IgD-negative memory B cell (primary cell): ENCODE measurements around the gene DDX39B. TPM values are rescaled to one million over a fixed set of nuclear protein-coding genes. Genes with fewer than 3 reads are reported as not detected.
"Not testable (repeated sequence)": the region's sequence is repeated elsewhere in the genome, so short reads cannot be mapped to it uniquely, and the experiment has no call there.

Source experiments
- H3K27ac Mint-ChIP-seq, 3 donors: one replicate each; pipeline ENCODE4 v1.8.0; 2020 to 2022; ENCODE audit warnings: mild to moderate bottlenecking in 3 of 3, mixed read lengths in 3 of 3, moderate library complexity in 1 of 3
- H3K27me3 Mint-ChIP-seq: one replicate; pipeline ENCODE4 v1.8.0; 2021; ENCODE audit warnings: mixed read lengths
- H3K36me3 Mint-ChIP-seq: one replicate; pipeline ENCODE4 v1.8.0; 2020; ENCODE audit warnings: mild to moderate bottlenecking, mixed read lengths
- H3K4me1 Mint-ChIP-seq, 3 donors: one replicate each; pipeline ENCODE4 v1.8.0; 2020 to 2022; ENCODE audit warnings: mixed read lengths in 3 of 3, mild to moderate bottlenecking in 1 of 3
- H3K4me3 Mint-ChIP-seq, 4 donors: one replicate each; pipeline ENCODE4 v1.8.0; 2020 to 2022; ENCODE audit warnings: mild to moderate bottlenecking in 4 of 4, mixed read lengths in 4 of 4, moderate library complexity in 3 of 4
- H3K9me3 Mint-ChIP-seq, 3 donors: one replicate each; pipeline ENCODE4 v1.8.0; 2020 to 2021; ENCODE audit warnings: mixed read lengths in 3 of 3, mild to moderate bottlenecking in 1 of 3
- polyA plus RNA-seq: library from polyadenylated mRNA; unstranded; fragments of 300-500 nt; fragmentation: Illumina TruSeq; gene quantifications from one replicate; pipeline ENCODE4 v1.2.3, GENCODE V29; 2021

The DDX39B gene
- polyA plus RNA-seq, 1 donor from 2014 or later = 89.4 TPM

DNA sequence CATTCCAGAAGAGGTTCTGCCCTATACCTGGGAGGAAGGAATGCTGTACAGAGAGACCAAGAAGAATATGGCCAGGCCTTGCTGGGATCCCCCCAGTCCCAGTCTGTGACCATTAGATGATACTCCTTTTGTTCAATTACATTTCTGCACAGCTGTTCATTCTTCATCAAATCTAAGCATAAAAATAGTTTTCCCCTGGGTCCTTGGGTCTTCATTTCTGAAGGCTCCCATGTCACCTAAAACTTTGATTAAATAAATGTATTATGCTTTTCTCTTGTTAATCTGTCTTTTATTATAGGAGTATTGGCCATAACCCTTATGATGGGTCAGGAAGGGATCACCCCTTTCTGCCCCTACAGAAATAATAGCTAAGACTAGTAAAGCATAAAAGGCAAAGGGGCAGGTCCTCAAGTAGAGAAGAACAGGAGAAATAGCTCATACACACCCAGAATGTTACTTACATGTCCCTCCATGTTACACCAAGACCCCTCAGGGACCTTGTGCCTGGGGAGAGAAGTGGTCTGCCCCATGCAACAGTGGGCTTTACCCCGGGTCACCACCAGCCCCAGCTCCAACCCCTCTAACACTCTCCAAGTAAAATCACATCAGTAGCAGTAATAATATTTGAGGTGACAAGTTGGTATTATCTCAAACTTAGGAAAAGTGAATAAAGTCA, 28.2 kb upstream of the DDX39B start:
- H3K4me1 Mint-ChIP-seq = peaks cover 32 to 70% (median 68%) of the 10 kb centered on the region in 3 donors
- H3K36me3 Mint-ChIP-seq = peaks cover 4% of the 10 kb centered on the region
- H3K4me3 Mint-ChIP-seq = peak overlapping the region; percentile 42 to 70 (median 54)
- H3K9me3 Mint-ChIP-seq = no peaks in the 10 kb centered on the region
- H3K27ac Mint-ChIP-seq = peak overlapping the region; percentile 39 to 93 (median 51)
- H3K27me3 Mint-ChIP-seq = peaks cover 1% of the 10 kb centered on the region

DNA sequence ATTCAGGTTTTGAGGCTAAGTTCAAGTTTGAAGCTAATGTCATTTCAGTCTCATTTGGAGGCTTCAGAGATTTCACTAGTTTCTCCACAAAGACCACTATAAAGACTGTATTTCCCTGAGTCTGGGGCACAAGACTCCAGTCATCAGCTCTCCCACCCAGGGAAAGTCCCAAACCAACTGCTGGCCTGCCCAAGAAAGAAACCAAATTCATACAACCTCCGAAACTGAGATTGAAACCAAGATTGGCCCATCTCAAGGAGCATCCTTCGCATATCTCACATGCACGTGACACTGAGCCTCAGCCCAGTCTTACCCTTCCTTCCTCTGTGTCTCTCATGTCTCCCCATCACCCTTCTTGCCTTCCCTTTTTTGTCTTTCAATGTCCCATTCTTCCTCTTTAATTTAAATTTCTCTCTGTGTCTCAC, 26.7 kb upstream of the DDX39B start:
- Mint-ChIP-seq H3K4me1 (peaks cover 34 to 63% (median 63%) of the 10 kb centered on the region in 3 donors), H3K27me3 (no peaks in the 10 kb centered on the region), H3K9me3 (no peaks in the 10 kb centered on the region), H3K36me3 (peaks cover 6% of the 10 kb centered on the region), H3K27ac (peak overlapping the region; percentile 51 to 99 (median 93)), H3K4me3 (peak overlapping the region; percentile 19 to 85 (median 41))

DNA sequence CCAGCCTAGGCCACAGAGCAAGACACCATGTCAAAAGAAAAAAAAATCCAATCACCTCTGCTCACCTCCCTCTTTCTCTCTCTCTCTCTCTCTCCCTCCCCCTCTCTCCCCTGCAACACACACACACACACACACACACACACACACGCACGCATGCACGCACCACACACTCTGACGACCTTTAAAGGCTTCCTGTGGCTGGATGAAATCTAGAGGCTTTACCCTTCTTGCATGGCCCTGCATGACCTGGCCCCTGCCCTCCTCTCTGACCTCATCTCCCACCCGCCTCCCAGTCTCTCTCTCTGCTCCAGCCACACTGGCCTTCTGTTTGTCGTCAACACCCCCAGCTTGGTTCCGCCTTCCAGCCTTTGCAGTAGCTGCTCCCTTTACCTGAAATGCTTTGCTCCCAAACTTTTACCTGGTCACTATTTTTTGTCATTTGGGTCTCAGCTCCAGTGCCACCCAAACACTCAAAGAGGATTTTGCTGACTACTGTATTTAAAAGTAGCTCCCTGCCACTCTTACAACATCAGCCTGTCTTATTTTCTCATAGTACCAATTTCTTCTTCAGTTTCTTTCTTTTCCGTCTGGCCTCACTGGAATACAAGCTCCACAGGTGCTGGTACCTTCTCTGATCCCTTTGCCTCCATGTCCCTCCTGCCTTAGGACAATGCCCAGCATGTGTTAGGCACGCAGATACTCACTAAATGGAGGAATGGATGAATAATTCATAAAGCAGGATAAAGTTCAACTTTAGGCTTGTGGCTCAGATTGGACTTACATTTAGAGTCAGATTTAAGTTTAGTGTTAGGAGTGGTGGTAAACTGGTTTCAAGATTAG, 25.9 kb upstream of the DDX39B start:
- peaks cover 6% of the 10 kb centered on the region for H3K36me3 Mint-ChIP-seq
- H3K27ac Mint-ChIP-seq = peak overlapping the region; percentile 51 to 99 (median 93)
- H3K4me3 Mint-ChIP-seq = peak overlapping the region in 3 of 4 donors; percentile 19 to 80 (median 25)
- no peaks in the 10 kb centered on the region for H3K9me3 Mint-ChIP-seq
- no peaks in the 10 kb centered on the region for H3K27me3 Mint-ChIP-seq
- H3K4me1 Mint-ChIP-seq = peaks cover 40 to 64% (median 62%) of the 10 kb centered on the region in 3 donors

DNA sequence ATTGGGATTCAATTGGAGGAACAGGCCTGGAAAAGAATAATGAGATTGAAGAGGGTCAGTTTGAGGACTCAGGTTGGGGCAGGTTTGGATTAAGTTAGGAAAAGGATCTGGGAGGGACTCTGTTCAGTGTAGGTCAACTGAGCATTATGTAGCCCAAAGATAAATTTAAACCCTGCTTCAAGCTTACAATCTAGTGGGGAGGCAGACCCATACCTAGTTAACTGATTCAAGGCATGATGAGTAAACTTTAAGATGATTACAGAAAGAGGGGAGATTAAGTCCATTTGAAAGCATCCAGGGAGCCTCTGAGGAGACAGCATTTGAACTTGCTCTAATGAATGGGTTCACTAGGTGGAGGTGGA, 18.9 kb upstream of the DDX39B start:
- no peaks in the 10 kb centered on the region for H3K27me3 Mint-ChIP-seq
- H3K4me3 Mint-ChIP-seq = peak overlapping the region; percentile 84 to 96 (median 91)
- peaks cover 48 to 71% (median 69%) of the 10 kb centered on the region in 3 donors for H3K4me1 Mint-ChIP-seq
- peaks cover 11% of the 10 kb centered on the region for H3K36me3 Mint-ChIP-seq
- peak overlapping the region; percentile 94 to 98 (median 95) for H3K27ac Mint-ChIP-seq
- no peaks in the 10 kb centered on the region for H3K9me3 Mint-ChIP-seq

DNA sequence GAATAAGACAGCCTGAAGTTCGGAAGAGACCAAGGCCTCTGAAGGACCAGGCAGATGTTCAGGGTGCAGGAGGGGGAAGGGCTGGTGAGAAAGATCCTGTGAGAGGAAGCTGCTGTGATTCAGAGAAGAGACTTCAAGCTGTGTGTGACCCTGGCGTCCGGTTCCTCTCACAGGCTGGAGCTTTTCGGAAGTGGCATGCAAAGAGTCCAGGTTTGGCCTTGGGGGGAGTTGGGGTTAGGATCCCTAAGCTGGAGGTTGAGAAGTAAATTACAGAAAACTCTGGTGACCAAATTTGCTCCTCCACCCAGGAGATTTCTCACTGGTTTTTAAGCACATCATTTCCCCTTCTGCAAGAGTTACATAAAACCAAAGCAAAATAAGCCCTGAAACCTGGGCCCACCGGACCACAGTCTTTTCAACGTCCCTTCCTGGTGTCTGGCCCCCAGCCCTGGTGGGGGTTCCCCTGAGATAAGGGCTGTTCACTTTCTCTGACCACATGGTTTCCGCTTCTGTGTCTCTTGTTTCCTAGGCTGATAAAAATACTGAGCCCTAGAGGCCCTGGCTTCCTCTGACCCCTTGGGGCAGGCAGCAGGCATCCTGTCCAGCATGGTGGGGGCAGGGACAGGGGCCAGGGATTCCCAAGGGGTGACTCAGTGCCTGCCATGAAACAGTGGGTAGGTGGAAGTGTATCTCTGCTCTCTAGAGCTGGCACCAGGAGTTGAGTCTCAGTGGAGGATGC, 18.3 kb upstream of the DDX39B start:
- Mint-ChIP-seq H3K36me3 (peaks cover 7% of the 10 kb centered on the region), H3K9me3 (no peaks in the 10 kb centered on the region), H3K4me3 (peak overlapping the region; percentile 84 to 96 (median 91)), H3K27me3 (no peaks in the 10 kb centered on the region), H3K27ac (peak overlapping the region; percentile 94 to 98 (median 95)), H3K4me1 (peaks cover 48 to 66% (median 64%) of the 10 kb centered on the region in 3 donors)

DNA sequence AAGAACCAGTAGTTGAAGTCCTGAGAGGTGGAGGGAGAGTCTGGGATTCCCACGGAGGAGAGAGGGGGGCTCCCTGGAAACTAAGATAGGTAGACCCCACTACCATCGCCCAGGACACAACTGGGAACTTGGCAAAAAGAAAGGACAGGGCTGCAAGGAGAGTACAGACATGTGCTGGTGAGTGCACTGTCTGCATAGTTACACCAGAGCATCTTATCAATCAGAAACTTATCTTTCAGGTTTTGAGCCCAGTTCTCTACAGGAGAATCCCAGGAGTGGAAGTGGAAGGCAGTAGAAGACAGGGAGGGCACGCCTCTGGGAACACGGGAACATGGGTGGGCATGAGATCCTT, 17.8 kb upstream of the DDX39B start:
- no peaks in the 10 kb centered on the region for H3K27me3 Mint-ChIP-seq
- peak overlapping the region; percentile 94 to 98 (median 95) for H3K27ac Mint-ChIP-seq
- no peaks in the 10 kb centered on the region for H3K9me3 Mint-ChIP-seq
- peaks cover 47 to 65% (median 59%) of the 10 kb centered on the region in 3 donors for H3K4me1 Mint-ChIP-seq
- H3K36me3 Mint-ChIP-seq = peaks cover 7% of the 10 kb centered on the region
- peak overlapping the region; percentile 84 to 96 (median 91) for H3K4me3 Mint-ChIP-seq

DNA sequence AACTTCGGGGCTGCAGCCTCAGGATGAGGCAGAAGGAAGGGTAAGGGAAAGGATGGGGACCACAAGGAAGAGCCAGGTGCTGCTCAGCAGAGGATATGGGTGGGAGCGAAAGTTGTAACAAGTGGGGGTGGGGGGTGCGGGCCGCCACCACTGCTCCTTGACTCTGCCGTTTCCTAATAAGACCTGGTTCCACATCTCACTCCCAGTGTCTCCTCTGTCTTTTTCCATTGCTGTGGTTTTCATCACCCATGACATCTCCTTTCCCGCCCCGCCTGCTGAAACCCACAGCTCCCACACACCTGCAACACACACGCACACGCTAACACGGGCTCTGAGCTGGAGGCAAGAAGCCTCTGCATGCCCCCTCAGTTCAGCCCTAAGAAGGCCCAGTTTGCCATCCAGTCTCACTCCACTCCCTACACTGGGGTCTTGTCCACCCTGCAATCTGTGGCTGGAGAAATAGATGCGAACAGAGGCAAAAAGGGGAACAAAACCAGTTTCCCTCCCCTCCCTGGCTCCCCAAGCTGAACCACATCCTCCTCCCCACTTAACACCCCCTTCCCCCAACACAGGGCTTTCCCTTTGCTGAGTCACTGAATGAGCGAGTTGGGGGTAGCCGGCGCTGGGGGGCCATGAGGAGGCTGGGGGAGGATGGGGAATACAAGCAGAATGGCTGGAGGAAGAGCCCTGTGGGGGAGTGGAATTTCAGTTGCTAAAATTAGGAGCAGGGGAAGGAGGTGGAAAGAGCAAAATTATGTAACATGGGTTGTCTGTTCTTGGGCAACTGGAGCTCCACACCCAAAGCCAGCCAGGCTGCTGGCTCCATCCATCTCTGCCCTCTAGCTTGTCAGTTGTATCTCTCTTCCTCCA, 17.1 kb upstream of the DDX39B start:
- peak overlapping the region; percentile 94 to 98 (median 95) for H3K27ac Mint-ChIP-seq

GRCh38 chr6:31558318-31558625, 16.5 kb upstream of the DDX39B start:
- peaks cover 5% of the 10 kb centered on the region for H3K36me3 Mint-ChIP-seq
- H3K9me3 Mint-ChIP-seq = no peaks in the 10 kb centered on the region
- peak overlapping the region; percentile 84 to 96 (median 91) for H3K4me3 Mint-ChIP-seq
- no peaks in the 10 kb centered on the region for H3K27me3 Mint-ChIP-seq
- H3K27ac Mint-ChIP-seq = peak overlapping the region in 2 of 3 donors; percentile 95 to 98
- peaks cover 43 to 60% (median 53%) of the 10 kb centered on the region in 3 donors for H3K4me1 Mint-ChIP-seq

More for the DNA sequence above, 17.1 kb upstream of the DDX39B start:
- peaks cover 47 to 64% (median 58%) of the 10 kb centered on the region in 3 donors for H3K4me1 Mint-ChIP-seq
- no peaks in the 10 kb centered on the region for H3K27me3 Mint-ChIP-seq
- peaks cover 6% of the 10 kb centered on the region for H3K36me3 Mint-ChIP-seq
- peak overlapping the region; percentile 84 to 96 (median 91) for H3K4me3 Mint-ChIP-seq
- no peaks in the 10 kb centered on the region for H3K9me3 Mint-ChIP-seq

DNA sequence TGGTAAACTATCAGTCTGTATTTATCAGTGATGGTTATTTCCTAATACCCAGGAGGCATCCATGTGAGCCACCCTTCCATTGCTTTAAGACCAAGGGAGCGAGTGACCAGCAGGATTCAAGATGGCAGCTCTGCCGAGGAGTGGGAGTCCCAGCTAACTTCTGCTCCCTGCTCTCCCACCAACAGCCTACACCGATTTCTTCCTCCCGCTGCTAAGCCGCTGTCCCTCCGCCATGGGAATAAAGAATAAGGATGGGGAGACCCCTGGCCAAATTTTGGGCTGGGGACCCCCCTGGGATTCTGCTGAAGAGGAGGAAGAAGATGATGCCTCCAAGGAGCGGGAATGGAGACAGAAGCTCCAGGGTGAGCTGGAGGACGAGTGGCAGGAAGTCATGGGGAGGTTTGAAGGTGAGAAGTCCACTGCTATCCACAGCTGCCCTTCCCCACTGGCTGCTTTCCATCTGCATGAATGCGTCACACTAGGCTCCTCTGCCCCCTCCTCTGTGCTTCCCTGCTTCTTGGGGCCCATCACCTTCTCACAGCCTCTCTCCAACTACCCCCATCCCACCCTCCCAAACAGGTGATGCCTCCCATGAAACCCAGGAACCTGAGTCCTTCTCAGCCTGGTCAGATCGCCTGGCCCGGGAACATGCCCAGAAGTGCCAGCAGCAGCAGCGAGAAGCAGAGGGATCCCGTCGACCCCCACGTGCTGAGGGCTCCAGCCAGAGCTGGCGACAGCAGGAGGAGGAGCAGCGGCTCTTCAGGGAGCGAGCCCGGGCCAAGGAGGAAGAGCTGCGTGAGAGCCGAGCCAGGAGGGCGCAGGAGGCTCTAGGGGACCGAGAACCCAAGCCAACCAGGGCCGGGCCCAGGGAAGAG, 15.9 kb upstream of the DDX39B start:
- Mint-ChIP-seq H3K27ac (peak overlapping the region in 1 of 3 donors; percentile 98), H3K4me1 (peaks cover 38 to 55% (median 49%) of the 10 kb centered on the region in 3 donors), H3K36me3 (peaks cover 5% of the 10 kb centered on the region), H3K9me3 (no peaks in the 10 kb centered on the region), H3K27me3 (no peaks in the 10 kb centered on the region), H3K4me3 (peak overlapping the region in 3 of 4 donors; percentile 32 to 94 (median 88))

DNA sequence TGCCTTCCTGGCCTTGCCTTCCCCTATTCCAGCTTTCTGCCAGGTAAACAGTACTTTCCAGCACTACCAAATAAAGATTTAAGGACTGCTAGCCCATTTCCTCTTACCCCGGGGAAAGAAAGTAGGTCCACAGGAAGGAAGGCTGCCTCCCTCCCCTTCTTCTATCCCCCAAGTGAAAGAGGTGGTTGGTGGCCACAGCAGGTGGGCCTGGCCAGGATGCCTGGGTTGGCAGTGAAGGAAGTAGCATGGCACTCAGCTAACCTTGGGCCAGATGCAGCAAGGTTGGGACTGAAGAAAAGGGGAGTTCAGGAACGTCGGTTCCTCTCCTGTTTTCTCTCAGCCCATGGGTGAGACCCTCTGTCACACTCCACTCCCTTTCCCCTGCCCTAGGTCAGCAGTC, 14.5 kb upstream of the DDX39B start:
- H3K4me3 Mint-ChIP-seq = peak overlapping the region in 1 of 4 donors; percentile 13
- H3K4me1 Mint-ChIP-seq = peaks cover 34 to 52% (median 44%) of the 10 kb centered on the region in 3 donors
- H3K27ac Mint-ChIP-seq = peak overlapping the region in 1 of 3 donors; percentile 45
- H3K9me3 Mint-ChIP-seq = no peaks in the 10 kb centered on the region
- peaks cover 2% of the 10 kb centered on the region for H3K36me3 Mint-ChIP-seq
- H3K27me3 Mint-ChIP-seq = no peaks in the 10 kb centered on the region

DNA sequence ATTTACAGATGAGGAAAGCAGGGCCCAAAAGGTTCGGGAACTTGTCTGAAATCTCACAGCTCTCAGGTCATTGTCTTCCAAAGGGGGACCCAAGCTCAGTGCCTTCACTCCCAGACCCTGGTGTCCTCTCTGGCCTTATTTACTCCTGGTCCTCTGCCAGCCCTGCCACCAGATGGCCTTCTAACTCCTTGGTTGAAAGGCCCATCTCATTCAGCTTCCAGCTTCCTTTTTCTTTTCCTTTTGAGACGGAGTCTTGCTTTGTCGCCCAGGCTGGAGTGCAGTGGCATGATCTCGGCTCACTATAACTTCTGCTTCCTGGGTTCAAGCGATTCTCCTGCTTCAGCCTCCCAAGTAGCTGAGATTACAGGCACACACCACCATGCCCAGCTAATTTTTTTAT, 9.6 kb upstream of the DDX39B start:
- not testable (repeated sequence) for H3K9me3 Mint-ChIP-seq, H3K27me3 Mint-ChIP-seq, H3K36me3 Mint-ChIP-seq
- peaks cover 20 to 35% (median 25%) of the 10 kb centered on the region in 3 donors for H3K4me1 Mint-ChIP-seq
- peak overlapping the region; percentile 40 to 84 (median 77) for H3K4me3 Mint-ChIP-seq
- peak overlapping the region; percentile 58 to 88 (median 59) for H3K27ac Mint-ChIP-seq

GRCh38 chr6:31548544-31548873, 6.7 kb upstream of the DDX39B start:
- Mint-ChIP-seq H3K27ac (peak overlapping the region in 2 of 3 donors; percentile 40 to 88), H3K4me1 (peaks cover 16 to 29% (median 25%) of the 10 kb centered on the region in 3 donors), H3K9me3 (no peaks in the 10 kb centered on the region), H3K27me3 (peaks cover 1% of the 10 kb centered on the region), H3K4me3 (peak overlapping the region in 1 of 4 donors; percentile 41), H3K36me3 (no peaks in the 10 kb centered on the region)

GRCh38 chr6:31547727-31548543, 6.1 kb upstream of the DDX39B start:
- peak overlapping the region; percentile 76 to 98 (median 88) for H3K4me3 Mint-ChIP-seq
- peaks cover 16 to 32% (median 29%) of the 10 kb centered on the region in 3 donors for H3K4me1 Mint-ChIP-seq
- peak overlapping the region; percentile 86 to 97 (median 88) for H3K27ac Mint-ChIP-seq

More at GRCh38 chr6:31547727-31548543, 6.1 kb upstream of the DDX39B start:
- H3K9me3 Mint-ChIP-seq = no peaks in the 10 kb centered on the region
- no peaks in the 10 kb centered on the region for H3K36me3 Mint-ChIP-seq
- peaks cover 1% of the 10 kb centered on the region for H3K27me3 Mint-ChIP-seq
